K562 (cell line): ENCODE results near the gene HGS. TPM values are rescaled to one million over a fixed set of nuclear protein-coding genes. Genes with fewer than 3 reads are reported as not detected.

Source experiments
- BMI1 ChIP-seq: fragments of 150-350 bp; IDR thresholded peaks from 2 replicates; pipeline ENCODE4 v1.6.1; 2014; ENCODE audit warnings: low read length
- COPS2 ChIP-seq: fragments of 450-650 bp; conservative IDR thresholded peaks from 2 replicates; pipeline ENCODE4 v1.6.1; 2016; ENCODE audit warnings: mild to moderate bottlenecking, moderate library complexity
- EHMT2 ChIP-seq: fragments of 450-650 bp; IDR thresholded peaks from 2 replicates; pipeline ENCODE4 v1.6.1; 2018; ENCODE audit warnings: antibody characterized with exemption
- EP300 ChIP-seq: IDR thresholded peaks from 2 replicates; pipeline ENCODE4 v1.6.1; 2012; ENCODE audit warnings: low read length, improper control_type of control experiment
- FOS ChIP-seq: IDR thresholded peaks from 3 replicates; pipeline ENCODE4 v1.6.1; 2011; ENCODE audit not compliant: insufficient read length; ENCODE audit errors: extremely low read depth
- FOSL1 ChIP-seq: fragments of 200-800 bp; sonication (Bioruptor generic); conservative IDR thresholded peaks from 2 replicates; pipeline ENCODE4 v1.6.1; 2016; ENCODE audit warnings: missing genetic modification characterization, missing compliant biosample characterization
- FOXA3 ChIP-seq, 2 experiments: fragments of 450-650 bp in 1 of 2; sonication (generic) in 1 of 2; formaldehyde crosslinking; IDR thresholded peaks in 1 of 2; conservative IDR thresholded peaks in 1 of 2; 2 replicates each; pipeline versions ENCODE4 v1.4.0 to v1.8.0; 2020 to 2022; ENCODE audit warnings: mild to moderate bottlenecking in 2 of 2, missing genetic modification reagents in 1 of 2
- HDAC1 ChIP-seq, 2 experiments: fragments of 450-650 bp; IDR thresholded peaks; 2 replicates each; pipeline ENCODE4 v1.6.1; 2016 to 2017; ENCODE audit warnings: inconsistent platforms in 1 of 2, mild to moderate bottlenecking in 1 of 2, moderate library complexity in 1 of 2
- HNRNPK ChIP-seq: fragments of 200-400 bp; formaldehyde crosslinking; IDR thresholded peaks from one replicate; pipeline ENCODE4 v1.6.1; 2018; ENCODE audit warnings: mild to moderate bottlenecking, low read depth, low read length; ENCODE audit not compliant: poor library complexity, severe bottlenecking
- HNRNPLL ChIP-seq: fragments of 200-400 bp; formaldehyde crosslinking; IDR thresholded peaks from 2 replicates; pipeline ENCODE4 v1.6.1; 2017; ENCODE audit warnings: low read length, low read depth, mild to moderate bottlenecking; ENCODE audit not compliant: poor library complexity, severe bottlenecking
- KDM1A ChIP-seq, 2 experiments: fragments of 450-650 bp; IDR thresholded peaks; 2 replicates each; pipeline ENCODE4 v1.6.1; 2016; ENCODE audit warnings: mild to moderate bottlenecking in 2 of 2
- L3MBTL2 ChIP-seq: fragments of 450-650 bp; IDR thresholded peaks from 2 replicates; pipeline ENCODE4 v1.6.1; 2016; ENCODE audit warnings: mild to moderate bottlenecking, moderate library complexity
- LEF1 ChIP-seq: fragments of 450-650 bp; IDR thresholded peaks from 2 replicates; pipeline ENCODE4 v1.6.1; 2016; ENCODE audit warnings: mild to moderate bottlenecking
- NONO ChIP-seq, 2 experiments: fragments of 200-400 bp in 1 of 2; fragments of 450-650 bp in 1 of 2; formaldehyde crosslinking in 1 of 2; IDR thresholded peaks; 2 replicates each; pipeline ENCODE4 v1.6.1; 2017; ENCODE audit warnings: low read depth in 2 of 2, mild to moderate bottlenecking in 2 of 2, moderate library complexity in 2 of 2, low read length in 1 of 2
- NR3C1 ChIP-seq: sonication (generic); formaldehyde crosslinking; IDR thresholded peaks from 2 replicates; pipeline ENCODE4 v1.8.1; 2022; ENCODE audit warnings: missing genetic modification reagents
- PURB ChIP-seq: sonication (generic); formaldehyde crosslinking; IDR thresholded peaks from 2 replicates; pipeline ENCODE4 v1.9.0; 2021; ENCODE audit warnings: low read depth, mild to moderate bottlenecking, missing genetic modification reagents
- RBBP5 ChIP-seq: fragments of 200-600 bp; sonication (generic); IDR thresholded peaks from 2 replicates; pipeline ENCODE4 v1.6.1; 2012; ENCODE audit warnings: borderline replicate concordance, mild to moderate bottlenecking, low read length, control low read depth, inconsistent platforms; ENCODE audit not compliant: insufficient read depth, poor library complexity, severe bottlenecking
- SMARCA5 ChIP-seq: fragments of 450-650 bp; IDR thresholded peaks from 2 replicates; pipeline ENCODE4 v1.6.1; 2016
- TFAP4 ChIP-seq: sonication (generic); formaldehyde crosslinking; IDR thresholded peaks from 2 replicates; pipeline ENCODE4 v1.8.0; 2022; ENCODE audit warnings: missing genetic modification reagents, mild to moderate bottlenecking, moderate library complexity, borderline replicate concordance
- TRIM24 ChIP-seq, 2 experiments: fragments of 450-650 bp; IDR thresholded peaks; 2 replicates each; pipeline ENCODE4 v1.6.1; 2016
- ZNF134 ChIP-seq: fragments of 250-450 bp; sonication (Bioruptor Pico); conservative IDR thresholded peaks from 2 replicates; pipeline ENCODE4 v1.4.0; 2020
- ZNF224 ChIP-seq: sonication (generic); formaldehyde crosslinking; IDR thresholded peaks from 2 replicates; pipeline ENCODE4 v1.8.0; 2022; ENCODE audit warnings: mild to moderate bottlenecking, missing genetic modification reagents
- ZNF311 ChIP-seq: fragments of 250-450 bp; sonication (Bioruptor Pico); IDR thresholded peaks from 2 replicates; pipeline ENCODE4 v1.4.0; 2020; ENCODE audit warnings: mild to moderate bottlenecking, moderate library complexity
- ZNF431 ChIP-seq: sonication (generic); formaldehyde crosslinking; IDR thresholded peaks from 2 replicates; pipeline ENCODE4 v1.8.0; 2022; ENCODE audit warnings: mild to moderate bottlenecking, missing genetic modification reagents
- ZNF766 ChIP-seq: fragments of 200-800 bp; sonication (Bioruptor generic); conservative IDR thresholded peaks from 2 replicates; pipeline ENCODE4 v1.6.1; 2016; ENCODE audit warnings: missing genetic modification characterization, missing compliant biosample characterization
- polyA plus RNA-seq, 8 experiments: library from polyadenylated mRNA; depleted of rRNA in 4 of 8; stranded (reverse) in 5 of 8; unstranded in 3 of 8; fragments of >200 nt; fragmentation: Nextera tagmentation in 2 of 8; fragmentation: Illumina TruSeq in 1 of 8; extraction: Ambion mirVana in 2 of 8; extraction: Trizol in 1 of 8; gene quantifications; 2 replicates each; pipeline versions ENCODE4 v1.2.1 to v1.2.3, GENCODE V29; 2011 to 2014; ENCODE audit warnings: inconsistent platforms in 1 of 8, missing spikeins in 1 of 8
- total RNA-seq, 7 experiments: library from RNA; depleted of rRNA in 6 of 7; stranded (reverse); fragments of >200 nt in 6 of 7; fragmentation: Illumina TruSeq in 2 of 7; extraction: Trizol in 2 of 7; gene quantifications; 2 replicates each; pipeline versions ENCODE4 v1.2.1 to v1.2.3, GENCODE V29; 2011 to 2021; ENCODE audit warnings: low replicate concordance in 1 of 7
- TF ChIP-seq, protein P1 (sequence below): IDR thresholded peaks from 2 replicates; pipeline ENCODE4 v1.6.1; 2012; ENCODE audit warnings: low read depth, low read length, improper control_type of control experiment, borderline replicate concordance
- TF ChIP-seq, protein P2 (sequence below): fragments of 250-450 bp; sonication (Bioruptor Pico); IDR thresholded peaks from 2 replicates; pipeline ENCODE4 v1.4.0; 2020; ENCODE audit warnings: mild to moderate bottlenecking

Gene HGS
- total and polyA plus RNA-seq, 9 of the 15 experiments (the other 6 are each of a cell fraction or from before 2014, with no cell fraction given) = 3.9 to 176 (median 77.1) TPM

- TF ChIP-seq NONO (IDR thresholded peaks at IDR 0.05; ENCODE audit: low read depth in 2 of 2, low read length in 1 of 2) (no peak), KDM1A (IDR thresholded peaks at IDR 0.05) (peak; percentile 45 to 66; a peak in 2 of 4 replicates), TFAP4 (CRISPR knock-in tag) (0 out of 2 replicates have a peak, but pooled peaks have one; percentile 17), FOXA3 (CRISPR knock-in tag; conservative IDR thresholded peaks at IDR 0.05 in 1 of 2, IDR thresholded peaks at IDR 0.05 in 1 of 2) (peak in 1 of 2 experiments; percentile 52; a peak in 1 of 4 replicates), EHMT2 (no peak), PURB (CRISPR knock-in tag) (no peak), HNRNPK (no peak), ZNF224 (CRISPR knock-in tag) (no peak), LEF1 (peak; percentile 48; the same call in 1 of the 2 replicates), HDAC1 (IDR thresholded peaks at IDR 0.05) (peak in 1 of 2 experiments; percentile 51; a peak in 1 of 4 replicates), NR3C1 (CRISPR knock-in tag) (no peak), TRIM24 (IDR thresholded peaks at IDR 0.05) (peak; percentile 20 to 26; a peak in 1 of 4 replicates), SMARCA5 (no peak), ZNF134 (CRISPR knock-in tag) (no peak), L3MBTL2 (peak; percentile 35; the same call in 1 of the 2 replicates), FOS (no peak), COPS2 (no peak), ZNF766 (no peak), EP300 (peak; percentile 29; the same call in 1 of the 2 replicates), ZNF431 (CRISPR knock-in tag) (no peak), FOSL1 (no peak), HNRNPLL (no peak), BMI1 (no peak), ZNF311 (CRISPR knock-in tag) (no peak), RBBP5 (peak; percentile 23)
- TF ChIP-seq, protein P1, sequence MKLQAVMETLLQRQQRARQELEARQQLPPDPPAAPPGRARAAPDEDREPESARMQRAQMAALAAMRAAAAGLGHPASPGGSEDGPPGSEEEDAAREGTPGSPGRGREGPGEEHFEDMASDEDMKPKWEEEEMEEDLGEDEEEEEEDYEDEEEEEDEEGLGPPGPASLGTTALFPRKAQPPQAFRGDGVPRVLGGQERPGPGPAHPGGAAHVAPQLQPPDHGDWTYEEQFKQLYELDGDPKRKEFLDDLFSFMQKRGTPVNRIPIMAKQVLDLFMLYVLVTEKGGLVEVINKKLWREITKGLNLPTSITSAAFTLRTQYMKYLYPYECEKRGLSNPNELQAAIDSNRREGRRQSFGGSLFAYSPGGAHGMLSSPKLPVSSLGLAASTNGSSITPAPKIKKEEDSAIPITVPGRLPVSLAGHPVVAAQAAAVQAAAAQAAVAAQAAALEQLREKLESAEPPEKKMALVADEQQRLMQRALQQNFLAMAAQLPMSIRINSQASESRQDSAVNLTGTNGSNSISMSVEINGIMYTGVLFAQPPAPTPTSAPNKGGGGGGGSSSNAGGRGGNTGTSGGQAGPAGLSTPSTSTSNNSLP = no peak
- TF ChIP-seq, protein P2, sequence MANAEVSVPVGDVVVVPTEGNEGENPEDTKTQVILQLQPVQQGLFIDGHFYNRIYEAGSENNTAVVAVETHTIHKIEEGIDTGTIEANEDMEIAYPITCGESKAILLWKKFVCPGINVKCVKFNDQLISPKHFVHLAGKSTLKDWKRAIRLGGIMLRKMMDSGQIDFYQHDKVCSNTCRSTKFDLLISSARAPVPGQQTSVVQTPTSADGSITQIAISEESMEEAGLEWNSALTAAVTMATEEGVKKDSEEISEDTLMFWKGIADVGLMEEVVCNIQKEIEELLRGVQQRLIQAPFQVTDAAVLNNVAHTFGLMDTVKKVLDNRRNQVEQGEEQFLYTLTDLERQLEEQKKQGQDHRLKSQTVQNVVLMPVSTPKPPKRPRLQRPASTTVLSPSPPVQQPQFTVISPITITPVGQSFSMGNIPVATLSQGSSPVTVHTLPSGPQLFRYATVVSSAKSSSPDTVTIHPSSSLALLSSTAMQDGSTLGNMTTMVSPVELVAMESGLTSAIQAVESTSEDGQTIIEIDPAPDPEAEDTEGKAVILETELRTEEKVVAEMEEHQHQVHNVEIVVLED (CRISPR knock-in tag) = no peak
These were observed 56.7 kb downstream of the HGS start (continued) for GRCh38 chr17:81740395-81740961.
